Esophagus squamous epithelium (tissue), 5 donors: Measurements from ENCODE around the gene DFFA. TPM values are rescaled to one million over a fixed set of nuclear protein-coding genes. Genes with fewer than 3 reads are reported as not detected.

Experiments used
- DNase-seq: peaks from one replicate; lab custom pipeline; 2025; lab: John Stamatoyannopoulos, UW
- H3K27ac ChIP-seq, 4 donors: fragments of 200-600 bp; sonication (generic); one replicate each; pipeline ENCODE4 v1.5.1; 2016 to 2019; ENCODE audit warnings: mild to moderate bottlenecking in 1 of 4
- H3K27me3 ChIP-seq, 4 donors: fragments of 200-600 bp; sonication (generic); 1 replicate in 3 of 4; 2 replicates in 1 of 4; pipeline versions ENCODE4 v1.5.1 to v1.6.0; 2017 to 2021; ENCODE audit warnings: antibody characterized with exemption in 1 of 4
- H3K36me3 ChIP-seq, 3 donors: fragments of 200-600 bp; sonication (generic); one replicate each; pipeline ENCODE4 v1.5.1; 2016 to 2019
- H3K4me1 ChIP-seq, 3 donors: fragments of 200-600 bp; sonication (generic); one replicate each; pipeline ENCODE4 v1.5.1; 2017 to 2019
- H3K4me3 ChIP-seq, 4 donors: fragments of 200-600 bp; sonication (generic); 1 replicate in 3 of 4; 2 replicates in 1 of 4; pipeline ENCODE4 v1.5.1; 2016 to 2019; ENCODE audit warnings: mild to moderate bottlenecking in 2 of 4, moderate library complexity in 1 of 4
- H3K9me3 ChIP-seq, 3 donors: fragments of 200-600 bp; sonication (generic); one replicate each; pipeline ENCODE4 v1.5.1; 2016 to 2019
- CTCF ChIP-seq, 6 experiments: fragments of 450-650 bp in 4 of 6; fragments of 200-600 bp in 2 of 6; sonication (generic) in 2 of 6; IDR thresholded peaks; one replicate each; pipeline ENCODE4 v1.5.1; 2016 to 2019; ENCODE audit warnings: antibody characterized with exemption in 6 of 6, mild to moderate bottlenecking in 4 of 6, moderate library complexity in 4 of 6
- POLR2A ChIP-seq, 4 donors: fragments of 450-650 bp; IDR thresholded peaks; one replicate each; pipeline ENCODE4 v1.6.1; 2017; ENCODE audit warnings: antibody characterized with exemption in 4 of 4, mild to moderate bottlenecking in 4 of 4, moderate library complexity in 3 of 4
- WGBS, 2 donors: methylation state at CpG; one replicate each; pipeline ENCODE4 v1.1.5; 2018; 5-methylcytosine and 5-hydroxymethylcytosine counted together
- intact Hi-C: fragments of 100-400 bp; cut with DNase I; formaldehyde crosslinking; loops from one replicate; pipeline ENCODE4 v1.15.0; 2022
- total RNA-seq, 4 donors: library from RNA; depleted of rRNA; stranded (reverse); fragments of >200 nt; gene quantifications; one replicate each; pipeline ENCODE4 v1.1.0, GENCODE V29; 2016
- donor health status: DM: yes; HTN: yes; CAD: no.

The DFFA gene
- total RNA-seq, 4 donors from 2014 or later: 14.9 to 40.4 (median 26.0) TPM

GRCh38 chr1:10515301-10515975 lies 43.1 kb upstream of the DFFA start:
- H3K4me3 ChIP-seq: no peak overlapping the region
- WGBS, 2 donors: 63 to 76% methylated on average over 10 of the region's 10 CpGs
- H3K4me1 ChIP-seq: peaks cover 27 to 91% (median 40%) of the 10 kb centered on the region in 3 donors
- H3K36me3 ChIP-seq: peaks cover 0 to 6% (median 0%) of the 10 kb centered on the region in 3 donors
- TF ChIP-seq CTCF (IDR thresholded peaks at IDR 0.05) (no peak), POLR2A (IDR thresholded peaks at IDR 0.05) (no peak)
- intact Hi-C loops: no loop called here
- no peaks in the 10 kb centered on the region for H3K27me3 ChIP-seq
- peak overlapping the region in 2 of 4 donors; percentile 27 to 64 for H3K27ac ChIP-seq
- no peaks in the 10 kb centered on the region for H3K9me3 ChIP-seq
- DNase-seq: no peak

GRCh38 chr1:10514490-10515235 lies 42.3 kb upstream of the DFFA start:
- peak overlapping the region in 1 of 4 donors; percentile 2 for H3K27ac ChIP-seq
- DNase-seq: no peak
- intact Hi-C loops: no loop called here
- H3K27me3 ChIP-seq: no peaks in the 10 kb centered on the region
- H3K4me3 ChIP-seq: no peak overlapping the region
- H3K36me3 ChIP-seq: no peaks in the 10 kb centered on the region
- peaks cover 35 to 99% (median 48%) of the 10 kb centered on the region in 3 donors for H3K4me1 ChIP-seq
- 60 to 65% methylated on average over 6 to 7 of the region's 8 CpGs for WGBS, 2 donors
- no peaks in the 10 kb centered on the region for H3K9me3 ChIP-seq
- TF ChIP-seq CTCF (IDR thresholded peaks at IDR 0.05): peak in 5 of 6 experiments; percentile 32 to 63 (median 44)
- no peak for TF ChIP-seq POLR2A (IDR thresholded peaks at IDR 0.05)

- H3K4me1 ChIP-seq: peaks cover 37 to 100% (median 48%) of the 10 kb centered on the region in 3 donors
Observed at GRCh38 chr1:10513199-10513598, 40.9 kb upstream of the DFFA start.

GRCh38 chr1:10511494-10511885 lies 39.2 kb upstream of the DFFA start:
- Histone ChIP-seq H3K27ac (peak overlapping the region; percentile 17 to 84 (median 68)), H3K27me3 (no peaks in the 10 kb centered on the region), H3K36me3 (no peaks in the 10 kb centered on the region), H3K4me3 (no peak overlapping the region), H3K4me1 (peaks cover 25 to 95% (median 32%) of the 10 kb centered on the region in 3 donors), H3K9me3 (no peaks in the 10 kb centered on the region)
- no peak for DNase-seq
- TF ChIP-seq POLR2A (IDR thresholded peaks at IDR 0.05): no peak
- TF ChIP-seq CTCF (IDR thresholded peaks at IDR 0.05): no peak
- intact Hi-C loops: no loop called here
- 46 to 61% methylated on average over 3 of the region's 3 CpGs for WGBS, 2 donors

More at GRCh38 chr1:10513199-10513598, 40.9 kb upstream of the DFFA start:
- 82 to 86% methylated on average over 5 of the region's 5 CpGs for whole genome bisulfite sequencing, 2 donors
- Histone ChIP-seq H3K27ac (peak overlapping the region in 2 of 4 donors; percentile 49 to 73), H3K36me3 (no peaks in the 10 kb centered on the region), H3K27me3 (no peaks in the 10 kb centered on the region), H3K4me3 (no peak overlapping the region), H3K9me3 (no peaks in the 10 kb centered on the region)
- no peak for DNase-seq
- no peak for TF ChIP-seq POLR2A (IDR thresholded peaks at IDR 0.05)
- TF ChIP-seq CTCF (IDR thresholded peaks at IDR 0.05): no peak
- intact Hi-C loops: no loop called here
